K562 (cell line): Measurements from ENCODE around the gene HRG.

Experiments
- ATF3 ChIP-seq, 2 experiments: fragments of 450-650 bp in 1 of 2; sonication (generic) in 1 of 2; formaldehyde crosslinking in 1 of 2; IDR thresholded peaks in 1 of 2; conservative IDR thresholded peaks in 1 of 2; 2 replicates each; pipeline versions ENCODE4 v1.6.1 to v1.8.1; 2016 to 2023; ENCODE audit warnings: mild to moderate bottlenecking in 2 of 2, moderate library complexity in 2 of 2, inconsistent platforms in 1 of 2, missing genetic modification reagents in 1 of 2
- CHD4 ChIP-seq: fragments of 200-600 bp; sonication (generic); IDR thresholded peaks from 3 replicates; pipeline ENCODE4 v1.6.1; 2012; ENCODE audit warnings: low read depth, mild to moderate bottlenecking, mixed read lengths, low read length, inconsistent platforms; ENCODE audit not compliant: insufficient read depth, insufficient replicate concordance, poor library complexity, severe bottlenecking
- EZH2 ChIP-seq: IDR thresholded peaks from 2 replicates; pipeline ENCODE4 v1.6.1; 2012; ENCODE audit warnings: low read depth, mild to moderate bottlenecking, inconsistent platforms, low read length, borderline replicate concordance
- HCFC1 ChIP-seq: IDR thresholded peaks from 2 replicates; pipeline ENCODE4 v1.6.1; 2012; ENCODE audit warnings: low read depth, low read length, improper control_type of control experiment
- NBN ChIP-seq: fragments of 450-650 bp; IDR thresholded peaks from 2 replicates; pipeline ENCODE4 v1.6.1; 2016; ENCODE audit warnings: low read depth, mild to moderate bottlenecking
- NFATC3 ChIP-seq: fragments of 450-650 bp; IDR thresholded peaks from 2 replicates; pipeline ENCODE4 v1.6.1; 2017; ENCODE audit warnings: mild to moderate bottlenecking
- POLR2A ChIP-seq: fragments of 450-650 bp; conservative IDR thresholded peaks from 2 replicates; pipeline ENCODE4 v1.6.1; 2016
- SIN3B ChIP-seq: fragments of 450-650 bp; IDR thresholded peaks from 2 replicates; pipeline ENCODE4 v1.6.1; 2017; ENCODE audit warnings: low read depth, mild to moderate bottlenecking, moderate library complexity
- ZBTB9 ChIP-seq: fragments of 450-650 bp; formaldehyde crosslinking; IDR thresholded peaks from 2 replicates; pipeline ENCODE4 v1.4.0; 2020; ENCODE audit warnings: mild to moderate bottlenecking, moderate library complexity
- ZNF274 ChIP-seq: IDR thresholded peaks from 2 replicates; pipeline ENCODE4 v1.6.1; 2011; ENCODE audit warnings: low read depth, mild to moderate bottlenecking, low read length, moderate library complexity, borderline replicate concordance
- TF ChIP-seq, protein P1 (sequence below), 3 experiments: IDR thresholded peaks in 2 of 3; conservative IDR thresholded peaks in 1 of 3; 2 replicates each; pipeline ENCODE4 v1.5.1; 2011 to 2012; ENCODE audit warnings: low read length in 3 of 3, mild to moderate bottlenecking in 3 of 3, control low read depth in 2 of 3, improper control_type of control experiment in 1 of 3, inconsistent platforms in 1 of 3, low read depth in 1 of 3, mixed read lengths in 1 of 3, moderate library complexity in 1 of 3; ENCODE audit not compliant: insufficient read depth in 2 of 3
- TF ChIP-seq, protein P2 (sequence below): fragments of 450-650 bp; IDR thresholded peaks from 2 replicates; pipeline ENCODE4 v1.6.1; 2016; ENCODE audit warnings: low read depth, mild to moderate bottlenecking, moderate library complexity

GRCh38 chr3:186724911-186725310, 59.1 kb downstream of the HRG start:
- no peak for TF ChIP-seq ZBTB9 (CRISPR knock-in tag)
- TF ChIP-seq SIN3B = no peak
- no peak for TF ChIP-seq NBN
- no peak for TF ChIP-seq ZNF274
- TF ChIP-seq ATF3 (IDR thresholded peaks at IDR 0.05) = no peak
- TF ChIP-seq ATF3 (CRISPR knock-in tag; conservative IDR thresholded peaks at IDR 0.05) = no peak
- TF ChIP-seq, protein P1, sequence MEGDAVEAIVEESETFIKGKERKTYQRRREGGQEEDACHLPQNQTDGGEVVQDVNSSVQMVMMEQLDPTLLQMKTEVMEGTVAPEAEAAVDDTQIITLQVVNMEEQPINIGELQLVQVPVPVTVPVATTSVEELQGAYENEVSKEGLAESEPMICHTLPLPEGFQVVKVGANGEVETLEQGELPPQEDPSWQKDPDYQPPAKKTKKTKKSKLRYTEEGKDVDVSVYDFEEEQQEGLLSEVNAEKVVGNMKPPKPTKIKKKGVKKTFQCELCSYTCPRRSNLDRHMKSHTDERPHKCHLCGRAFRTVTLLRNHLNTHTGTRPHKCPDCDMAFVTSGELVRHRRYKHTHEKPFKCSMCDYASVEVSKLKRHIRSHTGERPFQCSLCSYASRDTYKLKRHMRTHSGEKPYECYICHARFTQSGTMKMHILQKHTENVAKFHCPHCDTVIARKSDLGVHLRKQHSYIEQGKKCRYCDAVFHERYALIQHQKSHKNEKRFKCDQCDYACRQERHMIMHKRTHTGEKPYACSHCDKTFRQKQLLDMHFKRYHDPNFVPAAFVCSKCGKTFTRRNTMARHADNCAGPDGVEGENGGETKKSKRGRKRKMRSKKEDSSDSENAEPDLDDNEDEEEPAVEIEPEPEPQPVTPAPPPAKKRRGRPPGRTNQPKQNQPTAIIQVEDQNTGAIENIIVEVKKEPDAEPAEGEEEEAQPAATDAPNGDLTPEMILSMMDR (IDR thresholded peaks at IDR 0.05 in 2 of 3, conservative IDR thresholded peaks at IDR 0.05 in 1 of 3; ENCODE audit: insufficient read depth in 2 of 3, low read depth in 1 of 3, low read length in 3 of 3) = no peak
- no peak for TF ChIP-seq POLR2A
- TF ChIP-seq EZH2 = no peak
- TF ChIP-seq NFATC3 = no peak
- TF ChIP-seq, protein P2, sequence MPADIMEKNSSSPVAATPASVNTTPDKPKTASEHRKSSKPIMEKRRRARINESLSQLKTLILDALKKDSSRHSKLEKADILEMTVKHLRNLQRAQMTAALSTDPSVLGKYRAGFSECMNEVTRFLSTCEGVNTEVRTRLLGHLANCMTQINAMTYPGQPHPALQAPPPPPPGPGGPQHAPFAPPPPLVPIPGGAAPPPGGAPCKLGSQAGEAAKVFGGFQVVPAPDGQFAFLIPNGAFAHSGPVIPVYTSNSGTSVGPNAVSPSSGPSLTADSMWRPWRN = no peak
- no peak for TF ChIP-seq HCFC1
- no peak for TF ChIP-seq CHD4
